Anterior cingulate cortex (tissue), 58 donors: ENCODE data around the gene OAS3.
"Not testable (repeated sequence)": the region's sequence is repeated elsewhere in the genome, so short reads cannot be mapped to it uniquely, and the experiment has no call there.

Experiments
- DNase-seq, 58 donors: peaks; one replicate each; lab custom pipeline; 2025; lab: John Stamatoyannopoulos, UW

Gene OAS3

GRCh38 chr12:112978163-112979040 is 40.1 kb downstream of the OAS3 start, which contains the start of gene OAS2:
OAS2 (plus strand) TSS chr12:112978519; CDS start chr12:112978609, 90 bp downstream.
- peak in 10 of 58 donors; percentile 2 to 38 (median 18) for DNase-seq

DNA sequence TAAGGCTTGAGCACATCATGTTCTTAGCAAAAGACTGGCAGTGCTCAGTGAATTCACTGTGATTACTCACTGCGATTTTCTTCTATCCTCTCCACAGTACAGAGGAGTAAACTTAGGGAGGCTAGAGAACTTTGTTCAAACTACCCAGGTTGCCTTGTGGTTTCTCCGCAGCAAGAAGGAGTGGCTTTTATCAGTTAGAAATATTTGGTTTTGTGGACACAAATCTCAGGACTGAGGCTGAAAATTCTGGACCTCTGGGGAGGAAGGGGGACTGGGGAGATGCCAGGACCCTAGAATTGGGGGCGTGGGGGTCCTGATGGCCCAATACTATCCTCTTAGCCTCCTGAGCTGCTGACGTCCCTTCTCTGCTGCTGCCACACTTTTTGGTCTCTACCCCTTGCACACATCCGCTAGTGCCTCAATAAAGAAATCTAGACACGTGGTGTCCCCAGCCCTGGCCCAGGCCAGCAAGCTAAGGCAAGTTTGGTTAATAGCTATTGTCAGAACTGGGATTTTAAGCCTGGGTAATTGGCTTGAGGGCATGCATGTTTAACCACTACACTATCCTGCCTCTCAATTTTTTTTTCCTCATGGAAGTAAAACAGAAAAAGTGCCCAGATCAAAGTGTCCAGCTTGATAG is 40.9 kb downstream of the OAS3 start:
- DNase-seq = no peak

DNA sequence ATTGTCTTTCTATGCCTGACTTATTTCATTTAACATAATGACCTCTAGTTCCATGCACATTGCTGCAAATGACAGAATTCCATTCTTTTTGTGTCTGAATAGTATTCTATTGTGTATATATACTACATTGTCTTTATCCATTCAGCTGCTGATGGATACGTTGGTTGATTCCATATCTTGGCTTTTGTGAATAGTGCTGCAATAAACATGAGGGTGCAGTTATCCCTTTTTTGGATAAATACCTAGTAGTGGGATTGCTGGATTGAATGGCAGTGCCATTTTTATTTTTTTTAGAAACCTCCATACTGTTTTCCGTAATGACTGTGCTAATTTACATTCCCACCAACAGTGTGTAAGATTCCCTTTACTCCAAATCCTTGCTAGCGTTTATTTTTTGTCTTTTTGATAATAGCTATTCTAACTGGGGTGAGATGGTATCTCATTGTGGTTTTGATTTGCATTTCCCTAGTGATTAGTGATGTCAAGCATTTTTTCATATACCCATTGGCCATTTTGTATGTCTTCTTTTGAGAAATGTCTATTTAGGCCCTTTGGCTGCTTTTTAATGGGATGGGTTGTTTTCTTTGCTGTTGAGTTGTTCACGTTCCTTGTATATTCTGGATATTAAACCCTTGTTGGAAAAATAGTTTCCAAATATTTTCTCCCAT is 42.4 kb downstream of the OAS3 start:
- DNase-seq = no peak

- no peak for DNase-seq
Measured at GRCh38 chr12:112985642-112986290, 47.5 kb downstream of the OAS3 start.

GRCh38 chr12:112986291-112986800 is 48.1 kb downstream of the OAS3 start:
- no peak for DNase-seq

DNA sequence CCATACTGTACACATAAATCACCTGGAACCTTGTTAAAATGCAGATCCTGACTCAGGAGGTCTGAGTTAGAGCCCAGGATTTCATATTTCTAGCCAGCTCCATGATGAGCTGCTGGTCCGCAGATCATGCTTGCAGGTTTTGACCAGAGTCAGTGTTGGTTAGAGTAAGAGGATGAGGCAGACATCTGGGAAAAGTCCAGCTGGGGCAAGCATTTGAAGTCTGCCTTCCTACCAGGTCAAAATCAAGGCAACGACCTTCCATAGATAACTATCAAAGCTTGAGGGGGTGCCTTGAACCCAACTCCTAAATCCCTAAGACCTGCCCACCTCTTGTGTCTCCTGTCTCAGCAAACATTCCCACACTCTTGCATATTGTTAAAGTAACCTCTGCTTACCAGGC is 49.3 kb downstream of the OAS3 start:
- DNase-seq = no peak

DNA sequence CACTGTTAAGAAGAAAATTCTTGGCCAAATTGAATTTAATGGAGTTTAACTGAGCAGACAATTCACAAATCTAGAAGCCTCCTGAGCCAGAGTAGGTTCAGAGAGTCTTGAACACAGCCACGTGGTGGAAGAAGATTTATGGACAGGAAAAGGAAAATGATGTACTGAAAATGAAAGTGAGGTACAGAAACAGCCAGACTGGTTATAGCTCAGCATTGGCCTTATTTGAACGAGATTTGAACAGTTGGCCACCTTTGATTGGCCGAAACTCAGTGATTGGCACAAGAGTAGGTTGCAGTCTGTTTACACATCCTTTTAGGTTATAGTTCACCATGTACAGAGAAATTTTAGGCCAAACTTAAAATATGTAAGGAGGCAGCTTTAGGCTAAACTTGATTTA is 50.0 kb downstream of the OAS3 start:
- no peak for DNase-seq

DNA sequence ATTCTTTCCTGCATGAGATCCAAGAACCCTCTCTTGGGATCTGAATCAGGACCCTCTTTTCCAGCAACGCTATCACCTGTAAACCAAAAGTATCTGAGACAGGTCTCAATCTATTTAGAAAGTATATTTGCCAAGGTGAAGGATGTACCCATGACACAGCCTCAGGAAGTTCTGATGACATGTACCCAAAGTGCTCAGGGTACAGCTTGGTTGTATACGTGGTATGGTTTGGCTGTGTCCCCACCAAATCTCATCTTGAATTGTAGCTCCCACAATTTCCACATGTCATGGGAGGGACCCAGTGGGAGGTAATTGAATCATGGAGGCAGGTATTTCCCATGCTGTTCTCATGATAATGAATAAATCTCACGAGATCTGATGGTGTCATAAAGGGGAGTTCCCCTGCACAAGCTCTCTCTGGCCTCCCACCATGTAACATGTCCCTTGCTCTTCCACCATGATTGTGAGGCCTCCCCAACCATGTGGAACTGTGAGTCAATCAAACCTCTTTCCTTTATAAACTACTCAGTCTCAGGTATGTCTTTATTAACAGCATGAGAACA is 50.6 kb downstream of the OAS3 start:
- not testable (repeated sequence) for DNase-seq

GRCh38 chr12:112989806-112990205 is 51.5 kb downstream of the OAS3 start:
- no peak for DNase-seq

DNA sequence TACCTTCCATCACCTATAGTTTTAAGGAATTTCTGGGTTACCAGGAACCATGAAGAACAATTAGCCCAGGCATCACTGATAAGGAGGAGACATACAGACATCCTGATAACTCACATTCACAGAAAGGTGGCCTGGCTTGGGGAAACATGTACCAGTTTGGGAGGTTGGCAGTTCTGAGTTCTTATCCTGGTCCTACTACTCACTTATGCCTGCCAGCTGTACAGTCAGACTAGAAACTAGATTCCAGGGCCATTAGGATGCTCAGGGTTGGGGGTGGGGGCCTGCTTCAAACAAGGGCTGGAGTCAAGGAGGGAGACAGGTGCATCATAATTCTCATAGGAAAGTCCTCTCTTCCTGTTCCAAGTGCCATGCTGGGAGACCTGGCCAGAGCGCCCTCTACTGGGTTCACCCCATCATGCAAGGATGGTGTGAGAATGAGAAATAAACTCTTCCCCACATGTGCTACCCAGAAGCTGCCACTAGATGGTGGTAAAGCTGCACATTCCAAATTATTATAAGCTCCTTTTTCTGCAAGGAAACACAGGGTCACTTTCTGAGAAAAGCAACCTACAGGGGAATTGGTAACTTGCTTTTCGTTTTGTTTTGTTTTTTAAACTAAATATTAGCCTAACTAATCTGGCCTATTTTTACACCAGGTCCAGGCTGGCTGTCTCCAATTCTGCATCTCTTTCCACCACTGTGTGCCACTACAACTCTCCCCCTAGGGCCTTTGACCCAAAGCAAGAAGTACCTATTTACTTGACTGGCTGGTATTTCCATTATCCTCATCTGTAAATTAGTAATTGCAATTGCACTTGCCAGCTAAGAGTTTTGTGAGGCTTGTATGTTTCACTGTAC is 54.5 kb downstream of the OAS3 start:
- DNase-seq = peak in 14 of 58 donors; percentile 2 to 44 (median 8)

GRCh38 chr12:112995008-112995407 is 56.7 kb downstream of the OAS3 start:
- no peak for DNase-seq

DNA sequence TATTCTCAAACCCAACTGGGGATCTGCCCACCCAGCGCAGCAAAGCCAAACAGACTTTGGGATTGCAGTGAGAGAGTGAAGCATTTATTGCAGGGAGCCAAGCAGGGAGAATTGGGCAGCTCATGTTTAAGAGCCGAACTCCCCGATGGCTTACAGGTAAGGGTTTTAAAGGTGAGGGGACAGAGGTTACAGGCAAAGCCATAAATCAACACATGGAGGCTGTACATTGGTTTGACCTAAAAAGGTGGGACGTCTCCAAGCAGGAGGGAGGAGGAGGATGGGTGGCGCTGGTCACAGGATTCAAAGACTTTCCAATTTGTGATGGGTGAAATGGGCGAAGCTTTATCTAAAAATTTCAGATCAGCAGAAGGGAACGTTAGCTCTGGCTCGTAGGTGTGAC is 58.2 kb downstream of the OAS3 start:
- no peak for DNase-seq

- DNase-seq = no peak
Measured at GRCh38 chr12:112997506-112997905, 59.2 kb downstream of the OAS3 start.

GRCh38 chr12:112998987-112999767 is 60.9 kb downstream of the OAS3 start:
- DNase-seq = no peak

- DNase-seq = no peak
Measured at GRCh38 chr12:113000433-113000832, 62.2 kb downstream of the OAS3 start.

DNA sequence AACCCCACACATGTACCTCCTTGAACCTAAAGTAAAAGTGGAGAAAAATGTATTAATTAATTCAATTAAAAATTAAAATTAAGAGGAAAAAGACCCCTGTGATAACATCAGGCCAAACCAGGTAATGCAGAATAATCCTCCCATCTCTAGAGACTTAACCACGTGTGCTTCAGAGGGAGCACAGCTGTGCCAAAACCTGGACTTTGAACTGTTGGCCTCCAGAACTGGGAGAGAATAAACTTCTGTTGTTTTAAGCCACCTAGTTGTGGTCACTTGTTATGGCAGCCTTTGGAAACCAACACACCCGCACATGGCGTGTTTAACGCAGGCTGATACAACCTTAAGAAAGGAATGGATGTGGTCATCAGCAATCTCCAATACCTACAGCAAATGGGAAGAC is 63.9 kb downstream of the OAS3 start:
- no peak for DNase-seq

DNA sequence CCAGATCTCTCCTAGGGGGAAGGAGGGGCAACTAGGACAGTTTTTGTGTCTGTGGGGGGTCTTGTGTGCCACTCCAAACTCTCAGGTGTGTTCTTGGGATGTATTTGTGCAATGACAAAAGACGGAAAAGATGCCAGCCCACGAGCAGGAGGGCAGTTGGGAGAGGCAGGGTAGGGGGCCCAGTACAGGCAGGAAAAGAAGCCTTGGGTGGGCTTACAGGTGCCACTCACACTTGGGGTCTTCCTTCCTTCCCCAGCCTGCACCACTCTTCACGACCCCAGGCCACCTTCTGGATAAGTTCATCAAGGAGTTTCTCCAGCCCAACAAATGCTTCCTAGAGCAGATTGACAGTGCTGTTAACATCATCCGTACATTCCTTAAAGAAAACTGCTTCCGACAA is 64.4 kb downstream of the OAS3 start:
- no peak for DNase-seq

DNA sequence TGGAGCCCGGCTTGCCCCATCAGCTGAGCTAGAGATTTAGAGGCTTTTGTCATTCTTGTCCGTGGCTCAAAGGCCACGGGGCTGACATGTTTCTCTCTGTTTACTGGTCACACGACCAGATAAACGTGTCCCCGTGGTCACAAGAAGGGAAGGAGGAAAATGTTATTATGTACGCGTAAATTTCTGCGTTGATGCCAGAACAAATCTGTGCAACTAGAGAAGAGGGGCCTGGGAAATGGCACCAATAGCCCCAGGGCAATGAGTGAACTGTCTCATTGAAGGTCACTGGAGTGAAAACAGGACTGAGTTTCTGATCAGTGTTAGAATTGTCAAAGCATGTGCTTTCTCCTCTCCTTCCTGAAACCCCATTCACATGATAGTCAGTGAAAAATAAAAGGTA is 65.4 kb downstream of the OAS3 start:
- no peak for DNase-seq
